Activated CD8-positive, alpha-beta memory T cell treated with anti-CD3 and anti-CD28 coated beads, Interleukin-2, amount 50 U/mL, for 4 hours (primary cell): ENCODE results near the gene AGBL1.

Experiments
- DNase-seq: peaks from one replicate; pipeline ENCODE4 v3.0.0-alpha.2; 2020

Gene AGBL1

GRCh38 chr15:86659724-86660411, 580.2 kb downstream of the AGBL1 start:
- no peak for DNase-seq

GRCh38 chr15:86661580-86661979, 581.9 kb downstream of the AGBL1 start:
- DNase-seq, result no peak

GRCh38 chr15:86663304-86663703, 583.6 kb downstream of the AGBL1 start:
- DNase-seq, result no peak

GRCh38 chr15:86663979-86664378, 584.3 kb downstream of the AGBL1 start:
- no peak for DNase-seq

GRCh38 chr15:86664581-86664980, 584.9 kb downstream of the AGBL1 start:
- no peak for DNase-seq

- no peak for DNase-seq
Measured at GRCh38 chr15:86676002-86676401, 596.3 kb downstream of the AGBL1 start.

GRCh38 chr15:86677278-86677677, 597.6 kb downstream of the AGBL1 start:
- no peak for DNase-seq

- DNase-seq, result no peak
Measured at GRCh38 chr15:86685263-86685662, 605.6 kb downstream of the AGBL1 start.

GRCh38 chr15:86689006-86689405, 609.3 kb downstream of the AGBL1 start:
- DNase-seq, result no peak

GRCh38 chr15:86690566-86690965, 610.9 kb downstream of the AGBL1 start:
- no peak for DNase-seq

GRCh38 chr15:86691091-86691663, 611.5 kb downstream of the AGBL1 start:
- DNase-seq, result no peak

- DNase-seq, result no peak
Measured at GRCh38 chr15:86700864-86701610, 621.4 kb downstream of the AGBL1 start.

GRCh38 chr15:86701611-86701963, 621.9 kb downstream of the AGBL1 start:
- no peak for DNase-seq

- DNase-seq, result no peak
Measured at GRCh38 chr15:86706813-86707212, 627.1 kb downstream of the AGBL1 start.

- no peak for DNase-seq
Measured at GRCh38 chr15:86711476-86711875, 631.8 kb downstream of the AGBL1 start.

- DNase-seq, result no peak
Measured at GRCh38 chr15:86714241-86714640, 634.6 kb downstream of the AGBL1 start.

- no peak for DNase-seq
Measured at GRCh38 chr15:86725628-86726027, 646.0 kb downstream of the AGBL1 start.

- no peak for DNase-seq
Measured at GRCh38 chr15:86735247-86736040, 655.8 kb downstream of the AGBL1 start.

GRCh38 chr15:86741917-86742316, 662.2 kb downstream of the AGBL1 start:
- no peak for DNase-seq

GRCh38 chr15:86743283-86743903, 663.7 kb downstream of the AGBL1 start:
- peak; percentile 58 for DNase-seq

GRCh38 chr15:86744198-86744780, 664.6 kb downstream of the AGBL1 start:
- DNase-seq, result no peak

GRCh38 chr15:86751116-86751515, 671.4 kb downstream of the AGBL1 start:
- no peak for DNase-seq

- no peak for DNase-seq
Measured at GRCh38 chr15:86754846-86755245, 675.2 kb downstream of the AGBL1 start.
